ENCODE data around the gene LSM4. TPM values are rescaled to one million over a fixed set of nuclear protein-coding genes. Genes with fewer than 3 reads are reported as not detected.

LSM4 gene
- total RNA-seq, 4 donors from 2014 or later, result 94.3 to 218 (median 175) TPM

GRCh38 chr19:18308051-18308947, 14.6 kb downstream of the LSM4 start:
- intact Hi-C loops (cut with DNase I; ENCODE audit: low total_unique reads), result no loop called here
- no peaks in the 10 kb centered on the region for H3K27me3 ChIP-seq
- TF ChIP-seq CTCF (IDR thresholded peaks at IDR 0.05) (no peak), POLR2AphosphoS5 (IDR thresholded peaks at IDR 0.05) (no peak), EP300 (IDR thresholded peaks at IDR 0.05; ENCODE audit: low read depth) (no peak), POLR2A (IDR thresholded peaks at IDR 0.05) (no peak)
- in situ Hi-C loops (cut with MboI; ENCODE audit: low pct_ligation_motif_present in 1 of 4, low pct_unique_long_range_greater_than_20kb in 1 of 4, low sequenced_read_pairs in 3 of 4), result no loop called here
- H3K4me3 ChIP-seq, result no peak overlapping the region
- 73 to 88% methylated on average over 3 to 19 of the region's 20 CpGs for WGBS, 2 donors (ENCODE audit: low coverage in 1 of 2)
- no peaks in the 10 kb centered on the region for H3K9me3 ChIP-seq
- DNase-seq, result no peak
- peaks cover 17 to 77% (median 51%) of the 10 kb centered on the region in 4 donors for H3K4me1 ChIP-seq
- H3K27ac ChIP-seq, result peak overlapping the region; percentile 93 to 98 (median 96)
- H3K36me3 ChIP-seq, result peaks cover 0 to 14% (median 0%) of the 10 kb centered on the region in 4 donors

- intact Hi-C loops (cut with DNase I; ENCODE audit: low total_unique reads), result no loop called here
- Histone ChIP-seq H3K4me1 (peaks cover 22 to 77% (median 55%) of the 10 kb centered on the region in 4 donors), H3K9me3 (no peaks in the 10 kb centered on the region), H3K36me3 (peaks cover 0 to 10% (median 0%) of the 10 kb centered on the region in 4 donors), H3K27me3 (no peaks in the 10 kb centered on the region), H3K4me3 (no peak overlapping the region), H3K27ac (peak overlapping the region; percentile 93 to 98 (median 96))
- WGBS, 2 donors (ENCODE audit: low coverage in 1 of 2), result 77% methylated on average over 18 of the region's 19 CpGs; no CpG with 5 or more reads in 1 of the 2 donors
- in situ Hi-C loops (cut with MboI; ENCODE audit: low pct_ligation_motif_present in 1 of 4, low pct_unique_long_range_greater_than_20kb in 1 of 4, low sequenced_read_pairs in 3 of 4), result no loop called here
- DNase-seq, result no peak
- TF ChIP-seq POLR2A (IDR thresholded peaks at IDR 0.05), result no peak
- no peak for TF ChIP-seq POLR2AphosphoS5 (IDR thresholded peaks at IDR 0.05)
- no peak for TF ChIP-seq EP300 (IDR thresholded peaks at IDR 0.05; ENCODE audit: low read depth)
- no peak for TF ChIP-seq CTCF (IDR thresholded peaks at IDR 0.05)
Observed at GRCh38 chr19:18307271-18307681, 15.6 kb downstream of the LSM4 start.

- no peak for TF ChIP-seq EP300 (IDR thresholded peaks at IDR 0.05; ENCODE audit: low read depth)
- TF ChIP-seq CTCF (IDR thresholded peaks at IDR 0.05), result no peak
- TF ChIP-seq POLR2A (IDR thresholded peaks at IDR 0.05), result no peak
- TF ChIP-seq POLR2AphosphoS5 (IDR thresholded peaks at IDR 0.05), result peak in 1 of 3 donors; percentile 3
- H3K27ac ChIP-seq, result peak overlapping the region; percentile 93 to 98 (median 96)
Observed at GRCh38 chr19:18306888-18307260, 16.0 kb downstream of the LSM4 start.

GRCh38 chr19:18306209-18306887, 16.5 kb downstream of the LSM4 start:
- H3K9me3 ChIP-seq, result no peaks in the 10 kb centered on the region
- no peaks in the 10 kb centered on the region for H3K27me3 ChIP-seq
- no peak for TF ChIP-seq POLR2A (IDR thresholded peaks at IDR 0.05)
- no peak for TF ChIP-seq POLR2AphosphoS5 (IDR thresholded peaks at IDR 0.05)
- no peak for TF ChIP-seq CTCF (IDR thresholded peaks at IDR 0.05)
- peaks cover 0 to 10% (median 0%) of the 10 kb centered on the region in 4 donors for H3K36me3 ChIP-seq
- DNase-seq, result peak; percentile 44
- H3K27ac ChIP-seq, result peak overlapping the region; percentile 93 to 98 (median 96)
- H3K4me3 ChIP-seq, result no peak overlapping the region
- H3K4me1 ChIP-seq, result peaks cover 24 to 77% (median 47%) of the 10 kb centered on the region in 4 donors
- in situ Hi-C loops (cut with MboI; ENCODE audit: low pct_ligation_motif_present in 1 of 4, low pct_unique_long_range_greater_than_20kb in 1 of 4, low sequenced_read_pairs in 3 of 4), result no loop called here
- intact Hi-C loops (cut with DNase I; ENCODE audit: low total_unique reads), result no loop called here
- WGBS, 2 donors (ENCODE audit: low coverage in 1 of 2), result 83 to 91% methylated on average over 7 to 24 of the region's 26 CpGs

More at GRCh38 chr19:18306888-18307260, 16.0 kb downstream of the LSM4 start:
- in situ Hi-C loops (cut with MboI; ENCODE audit: low pct_ligation_motif_present in 1 of 4, low pct_unique_long_range_greater_than_20kb in 1 of 4, low sequenced_read_pairs in 3 of 4), result no loop called here
- 65% methylated on average over 14 of the region's 14 CpGs; no CpG with 5 or more reads in 1 of the 2 donors for WGBS, 2 donors (ENCODE audit: low coverage in 1 of 2)
- Histone ChIP-seq H3K27me3 (no peaks in the 10 kb centered on the region), H3K9me3 (no peaks in the 10 kb centered on the region), H3K36me3 (peaks cover 0 to 10% (median 0%) of the 10 kb centered on the region in 4 donors), H3K4me1 (peaks cover 22 to 77% (median 51%) of the 10 kb centered on the region in 4 donors), H3K4me3 (no peak overlapping the region)
- intact Hi-C loops (cut with DNase I; ENCODE audit: low total_unique reads), result no loop called here
- no peak for DNase-seq
